ENCODE data around the gene IFNG.
"Not testable (repeated sequence)": the region's sequence is repeated elsewhere in the genome, so short reads cannot be mapped to it uniquely, and the experiment has no call there.

IFNG gene

DNA sequence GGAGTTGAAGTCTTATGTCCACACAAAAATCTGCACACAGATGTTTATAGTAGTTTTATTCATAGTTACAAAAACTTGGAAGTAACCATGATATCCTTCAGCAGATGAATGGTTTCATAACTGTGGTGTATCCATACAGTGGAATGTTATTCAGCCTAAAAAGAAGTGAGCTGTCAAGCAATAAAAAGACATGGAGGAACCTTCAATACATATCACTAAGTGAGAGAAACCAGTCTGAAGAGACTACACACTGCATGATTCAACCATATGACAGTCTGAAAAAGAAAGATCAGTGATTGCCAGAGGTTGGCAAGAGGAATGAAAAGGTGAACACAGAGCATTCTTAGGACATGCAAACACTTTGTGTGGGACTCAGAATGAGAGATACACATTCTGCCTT lies 18.6 kb upstream of the IFNG start:
- DNase-seq (ENCODE audit: insufficient read length, low spot score) (no peak), FAIRE-seq (no peak)
- TF ChIP-seq POLR2A (IDR thresholded peaks at IDR 0.05; ENCODE audit: low read depth, low read length), result no peak

DNA sequence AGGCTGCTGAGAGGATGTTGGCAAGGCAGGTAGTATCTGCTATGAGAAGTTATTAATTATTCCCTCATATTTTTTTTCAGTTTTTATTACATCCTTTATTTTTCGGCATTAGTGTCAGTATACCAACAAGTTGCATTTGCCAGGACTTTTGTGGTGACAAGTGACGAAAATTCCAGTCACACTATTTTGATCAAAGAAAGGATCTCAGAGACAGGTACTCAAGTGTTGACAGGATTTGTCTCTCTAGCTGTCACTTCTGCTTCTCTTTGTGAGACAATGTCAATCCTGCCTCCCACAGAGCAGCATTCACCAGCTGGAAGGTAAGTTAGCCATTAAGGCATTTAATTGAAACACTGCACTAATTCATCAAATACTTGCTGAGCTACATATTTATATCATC lies 18.0 kb upstream of the IFNG start:
- FAIRE-seq (no peak), DNase-seq (ENCODE audit: insufficient read length, low spot score) (no peak)
- TF ChIP-seq POLR2A (IDR thresholded peaks at IDR 0.05; ENCODE audit: low read depth, low read length), result no peak

DNA sequence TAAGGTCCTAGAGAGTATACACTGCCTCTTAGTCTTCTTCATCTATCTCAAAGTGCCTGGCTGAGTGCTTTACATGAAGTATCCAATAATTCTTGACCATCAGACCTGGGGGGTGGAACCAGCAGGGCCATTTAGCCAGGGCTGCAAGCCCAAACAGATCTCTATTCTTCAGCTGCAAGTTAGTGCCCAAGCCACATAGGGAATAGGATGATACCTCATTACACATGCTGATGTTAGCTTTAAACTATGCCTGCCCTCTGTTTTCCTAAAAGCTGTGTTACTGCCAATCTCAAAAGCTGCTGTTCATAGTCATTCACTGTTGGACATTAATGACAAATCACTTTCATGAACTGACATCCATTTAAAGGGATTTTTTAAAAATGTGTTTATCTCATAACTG lies 16.7 kb upstream of the IFNG start:
- TF ChIP-seq POLR2A (IDR thresholded peaks at IDR 0.05; ENCODE audit: low read depth, low read length), result no peak
- DNase-seq (ENCODE audit: insufficient read length, low spot score), result no peak
- FAIRE-seq, result no peak

DNA sequence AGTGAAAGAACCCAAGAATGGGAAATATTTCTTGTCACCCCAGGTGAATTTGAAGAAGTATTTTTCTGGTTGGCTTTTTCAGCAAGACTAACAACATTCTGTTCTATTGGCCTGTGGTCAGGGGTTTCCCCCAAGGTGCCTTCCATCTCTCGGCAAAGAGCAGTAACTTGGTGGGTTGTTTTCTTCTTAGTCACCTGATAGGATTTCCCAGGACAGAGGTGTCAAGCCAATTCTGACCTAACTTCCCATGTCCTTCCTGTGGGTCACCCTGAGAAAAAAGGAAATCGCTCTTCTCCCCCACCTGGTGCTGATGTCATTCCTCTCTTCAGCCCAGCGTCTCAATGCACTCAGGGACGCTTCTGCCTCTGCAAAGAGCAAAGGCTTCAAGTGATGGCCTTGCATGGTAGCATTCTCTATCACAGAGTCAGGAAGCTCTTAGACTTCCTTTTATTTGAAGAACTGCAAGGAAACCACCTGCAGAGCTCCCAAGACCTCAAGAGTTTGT lies 16.1 kb upstream of the IFNG start:
- no peak for DNase-seq (ENCODE audit: insufficient read length, low spot score)
- TF ChIP-seq POLR2A (IDR thresholded peaks at IDR 0.05; ENCODE audit: low read depth, low read length), result no peak
- no peak for FAIRE-seq

DNA sequence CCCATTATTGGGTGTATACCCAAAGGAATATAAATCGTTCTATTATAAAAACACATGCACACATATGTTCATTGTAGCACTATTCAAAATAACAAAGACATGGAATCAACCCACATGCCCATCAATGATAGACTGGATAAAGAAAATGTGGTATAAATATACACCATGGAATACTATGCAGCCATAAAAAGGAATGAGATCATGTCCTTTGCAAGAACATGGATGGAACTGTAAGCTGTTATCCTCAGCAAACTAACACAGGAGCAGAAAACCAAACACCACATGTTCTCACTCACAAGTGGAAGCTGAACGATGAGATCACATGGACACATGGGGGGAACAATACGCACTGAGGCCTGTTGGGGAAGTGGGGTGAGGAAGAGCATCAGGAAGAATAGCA lies 15.2 kb upstream of the IFNG start:
- not testable (repeated sequence) for DNase-seq (ENCODE audit: insufficient read length, low spot score); FAIRE-seq

DNA sequence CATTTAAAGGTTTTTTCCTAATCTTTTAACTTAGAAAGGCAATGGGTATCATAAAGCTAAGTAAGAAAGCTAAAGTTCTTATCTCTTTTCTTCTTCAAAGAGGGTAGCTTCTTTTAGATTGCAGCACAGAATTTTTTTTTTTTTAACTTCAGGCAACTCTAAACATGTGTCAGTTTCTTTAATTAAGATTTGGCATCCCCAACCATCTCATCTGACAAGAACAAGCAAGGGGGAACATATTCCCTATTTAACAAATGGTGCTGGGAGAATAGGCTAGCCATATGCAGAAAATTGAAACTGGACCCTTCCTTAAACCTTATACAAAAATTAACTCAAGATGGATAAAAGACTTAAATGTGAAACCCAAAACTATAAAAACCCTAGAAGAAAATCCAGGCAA lies 14.3 kb upstream of the IFNG start:
- no peak for FAIRE-seq
- TF ChIP-seq POLR2A (IDR thresholded peaks at IDR 0.05; ENCODE audit: low read depth, low read length), result no peak
- no peak for DNase-seq (ENCODE audit: insufficient read length, low spot score)

DNA sequence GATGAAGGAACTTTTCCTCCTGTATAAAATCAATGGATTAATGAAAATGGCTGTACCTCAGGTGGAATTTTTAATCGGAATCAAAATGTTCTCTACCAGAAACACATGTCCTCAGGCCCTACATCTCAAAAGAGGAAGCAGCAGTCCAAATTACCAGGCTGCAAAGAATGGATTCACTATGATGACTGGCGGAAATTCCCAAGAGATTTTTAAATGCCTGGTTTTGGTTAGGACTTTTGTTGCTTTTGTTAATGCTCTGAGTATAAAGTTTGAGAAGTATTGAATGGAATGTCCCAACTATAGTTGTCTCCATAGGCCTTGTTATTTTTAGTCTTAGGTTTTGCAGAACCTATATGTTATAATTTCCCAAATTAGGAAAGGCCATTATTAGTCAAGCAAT lies 11.2 kb upstream of the IFNG start:
- FAIRE-seq, result no peak
- no peak for TF ChIP-seq POLR2A (IDR thresholded peaks at IDR 0.05; ENCODE audit: low read depth, low read length)

DNA sequence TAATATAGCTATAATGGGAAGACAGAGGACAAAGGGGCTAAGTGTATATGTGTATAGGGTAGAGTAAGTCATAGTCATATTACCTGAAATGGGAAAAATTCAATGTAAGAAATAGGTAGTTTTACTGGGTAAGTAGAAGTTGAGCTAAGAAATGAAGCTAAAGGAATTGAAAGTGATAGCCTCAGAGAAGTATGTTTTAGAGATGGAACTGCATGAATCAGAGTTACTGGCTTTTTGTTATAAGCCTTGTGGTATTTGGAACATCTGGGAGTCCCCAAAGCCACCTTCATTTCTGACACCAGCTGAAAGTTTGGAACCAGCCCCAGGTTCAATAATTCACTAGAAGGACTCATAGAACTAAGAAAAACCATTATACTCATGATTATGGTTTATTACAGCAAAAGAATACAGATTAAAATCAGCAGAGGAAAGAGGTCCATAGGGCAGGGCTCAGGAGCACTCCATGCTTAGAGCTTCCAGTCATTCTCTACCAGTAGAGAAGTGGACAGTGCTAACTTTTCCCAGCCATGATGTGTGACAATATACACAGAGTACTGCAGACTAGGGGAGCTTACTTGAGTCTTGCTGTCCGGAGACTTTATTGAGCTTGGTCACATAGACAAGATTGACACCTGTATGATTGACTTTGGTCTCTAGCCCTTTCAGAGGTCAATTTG lies 9.8 kb upstream of the IFNG start:
- TF ChIP-seq POLR2A (IDR thresholded peaks at IDR 0.05; ENCODE audit: low read depth, low read length), result no peak
- FAIRE-seq (no peak), DNase-seq (ENCODE audit: insufficient read length, low spot score) (no peak)

More for the DNA sequence above, 11.2 kb upstream of the IFNG start:
- DNase-seq (ENCODE audit: insufficient read length, low spot score), result no peak

DNA sequence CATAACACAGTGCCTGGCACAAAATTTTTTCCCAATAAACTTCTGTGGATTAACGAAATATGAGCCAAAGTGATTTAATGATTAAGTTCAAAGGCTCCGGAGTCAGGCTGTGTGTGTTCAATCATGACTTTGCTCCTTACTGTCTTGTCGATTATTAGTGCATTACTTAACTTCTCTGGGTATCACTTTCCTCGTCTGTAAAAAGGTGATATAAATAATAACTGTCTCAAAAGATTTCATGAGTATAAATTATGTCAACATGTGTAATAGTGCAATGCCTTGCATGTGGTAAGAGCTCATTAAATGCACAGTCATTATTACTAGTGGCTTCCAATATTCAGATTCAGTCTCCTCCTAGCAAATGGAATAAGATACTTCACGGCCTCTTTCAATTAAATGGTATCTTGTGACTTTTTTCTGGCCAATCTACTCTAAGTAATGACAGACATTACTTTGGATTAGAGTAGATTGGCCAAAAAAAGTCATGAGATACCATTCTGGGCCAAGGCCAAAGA lies 6.8 kb upstream of the IFNG start:
- FAIRE-seq, result no peak

DNA sequence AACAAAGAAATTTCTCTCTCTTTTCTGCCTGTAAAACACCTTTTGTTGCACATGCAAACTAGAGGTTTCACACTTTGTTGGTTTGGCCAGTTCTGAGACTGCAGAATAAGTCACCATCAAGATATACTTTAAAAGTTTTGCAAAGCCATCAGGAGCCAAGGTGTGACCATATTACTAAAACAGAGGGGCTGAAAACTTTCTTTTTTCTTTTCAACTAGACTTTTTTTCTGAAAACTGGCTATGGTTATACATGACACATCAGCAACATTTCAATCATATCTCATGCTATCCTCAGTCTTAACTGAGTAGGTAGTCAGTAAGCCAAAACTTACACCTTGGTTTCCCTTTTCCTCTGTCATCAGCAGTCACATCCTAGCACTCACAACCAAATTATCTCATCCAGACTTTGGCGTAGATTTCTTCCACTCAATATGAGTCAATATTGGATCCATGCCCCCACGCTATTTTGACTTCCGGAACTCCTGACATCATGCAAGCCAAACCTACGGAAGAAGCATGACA lies 4.1 kb upstream of the IFNG start:
- no peak for DNase-seq (ENCODE audit: insufficient read length, low spot score)
- TF ChIP-seq POLR2A (IDR thresholded peaks at IDR 0.05; ENCODE audit: low read depth, low read length), result no peak
- FAIRE-seq, result no peak

More for the DNA sequence above, 6.8 kb upstream of the IFNG start:
- DNase-seq (ENCODE audit: insufficient read length, low spot score), result no peak
- TF ChIP-seq POLR2A (IDR thresholded peaks at IDR 0.05; ENCODE audit: low read depth, low read length), result no peak

DNA sequence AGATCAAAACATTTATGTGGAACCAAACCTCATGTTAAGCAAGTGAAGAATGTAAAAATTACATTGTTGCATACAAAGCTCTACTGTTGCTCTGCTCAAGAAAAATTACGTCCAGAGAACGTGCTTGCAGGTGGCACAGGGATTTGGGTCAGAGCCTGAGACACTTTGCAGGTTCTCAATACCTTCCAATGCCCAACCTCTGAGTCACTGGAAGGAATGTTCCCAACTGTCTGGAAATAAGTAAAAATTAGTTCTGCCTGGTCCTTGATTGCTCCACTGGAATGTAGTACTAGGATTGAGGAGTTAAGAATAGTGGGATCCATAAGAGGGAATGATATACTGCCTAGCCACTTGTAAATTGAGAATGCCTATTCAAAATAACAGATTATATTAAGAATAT lies 2.8 kb upstream of the IFNG start:
- no peak for FAIRE-seq
- no peak for TF ChIP-seq POLR2A (IDR thresholded peaks at IDR 0.05; ENCODE audit: low read depth, low read length)
- DNase-seq (ENCODE audit: insufficient read length, low spot score), result no peak

DNA sequence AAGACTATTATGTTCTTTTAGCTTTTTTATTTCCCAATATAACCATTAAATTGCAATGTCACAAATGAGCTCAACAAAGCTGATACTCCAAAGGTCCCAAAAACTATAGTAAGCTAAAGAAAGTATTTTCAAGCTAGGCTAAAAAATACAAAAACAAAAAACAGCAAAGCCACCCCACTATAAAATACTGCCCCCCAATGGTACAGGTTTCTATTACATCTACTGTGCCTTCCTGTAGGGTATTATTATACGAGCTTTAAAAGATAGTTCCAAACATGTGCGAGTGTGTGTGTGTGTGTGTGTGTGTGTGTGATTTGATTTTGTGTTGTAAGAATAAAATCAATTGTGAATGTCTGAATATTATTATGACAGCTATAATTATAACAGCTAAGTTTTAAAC lies 1.1 kb downstream of the IFNG start:
- FAIRE-seq (peak; percentile 53), DNase-seq (ENCODE audit: insufficient read length, low spot score) (peak; percentile 3)
- no peak for TF ChIP-seq POLR2A (IDR thresholded peaks at IDR 0.05; ENCODE audit: low read depth, low read length)

DNA sequence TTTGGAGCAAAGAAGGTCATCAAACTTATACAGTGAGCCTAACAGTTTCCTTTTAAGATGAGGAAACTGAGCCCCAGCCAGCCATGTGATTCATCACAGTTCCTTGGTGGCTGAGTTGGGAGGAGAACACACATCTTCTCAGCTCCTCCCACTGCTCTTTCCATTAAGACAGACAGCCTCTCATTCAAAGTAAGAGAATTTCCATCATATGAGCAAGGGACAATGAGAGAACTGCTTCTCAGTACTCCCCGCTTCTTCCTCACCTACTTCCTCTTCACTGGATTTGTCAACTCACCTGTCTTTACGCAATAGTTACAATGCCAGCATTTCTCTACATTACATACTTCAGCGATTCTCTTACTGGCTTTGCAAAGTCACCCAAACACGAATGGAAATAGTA lies 2.2 kb downstream of the IFNG start:
- no peak for TF ChIP-seq POLR2A (IDR thresholded peaks at IDR 0.05; ENCODE audit: low read depth, low read length)
- no peak for FAIRE-seq
- DNase-seq (ENCODE audit: insufficient read length, low spot score), result no peak

DNA sequence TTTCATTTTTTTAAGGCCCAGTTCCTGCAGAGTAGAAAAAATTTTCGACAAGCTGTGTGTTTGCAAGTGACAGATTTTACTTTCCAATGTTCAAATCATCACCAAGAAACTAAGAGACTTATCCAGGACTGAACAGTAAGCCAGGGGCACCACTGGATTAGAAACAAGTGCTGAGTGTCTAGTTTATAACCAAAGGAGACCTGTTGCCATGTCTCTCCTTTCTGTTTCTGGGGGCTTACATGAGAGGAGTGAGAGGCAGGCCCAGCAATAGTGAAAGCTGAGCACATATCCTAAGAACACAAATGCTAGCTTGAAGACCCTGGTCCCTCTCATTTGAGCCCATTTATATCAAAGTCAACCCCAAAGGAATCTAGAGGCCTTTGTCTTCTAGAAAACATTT lies 2.9 kb downstream of the IFNG start:
- no peak for TF ChIP-seq POLR2A (IDR thresholded peaks at IDR 0.05; ENCODE audit: low read depth, low read length)
- no peak for FAIRE-seq
- no peak for DNase-seq (ENCODE audit: insufficient read length, low spot score)

DNA sequence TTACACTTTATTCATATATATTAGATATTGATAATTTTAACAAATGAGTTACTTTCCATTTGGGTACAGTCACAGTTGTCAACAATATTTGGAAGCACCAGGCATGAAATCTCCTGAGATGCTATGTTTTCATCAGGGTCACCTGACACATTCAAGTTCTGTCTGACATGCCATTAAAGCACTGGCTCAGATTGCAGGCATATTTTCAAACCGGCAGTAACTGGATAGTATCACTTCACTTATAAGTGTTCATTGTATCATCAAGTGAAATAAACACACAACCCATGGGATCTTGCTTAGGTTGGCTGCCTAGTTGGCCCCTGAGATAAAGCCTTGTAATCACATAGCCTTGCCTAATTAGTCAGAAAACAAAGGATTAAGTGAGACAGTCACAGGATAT lies 4.8 kb downstream of the IFNG start:
- DNase-seq (ENCODE audit: insufficient read length, low spot score) (no peak), FAIRE-seq (no peak)
- no peak for TF ChIP-seq POLR2A (IDR thresholded peaks at IDR 0.05; ENCODE audit: low read depth, low read length)

Measured in H54 (cell line).